GM18505 (cell line): Measurements from ENCODE around the gene UNC80.
A peak's percentile ranks its signal among the peaks of the same experiment; 100 is the strongest.

Source experiments
- ATAC-seq: cut with Tn5 transposase; IDR thresholded peaks from one replicate; pipeline ENCODE4 v1.9.1; 2021; ENCODE audit not compliant: unreplicated experiment
- POLR2A ChIP-seq: IDR thresholded peaks from 4 replicates; pipeline ENCODE4 v1.6.1; 2011; ENCODE audit warnings: borderline replicate concordance; ENCODE audit not compliant: insufficient read depth, insufficient read length; ENCODE audit errors: extremely low read depth

UNC80 gene

GRCh38 chr2:209977386-209978239 is 206.0 kb downstream of the UNC80 start:
- no peak for TF ChIP-seq POLR2A

GRCh38 chr2:209984291-209984690 is 212.7 kb downstream of the UNC80 start:
- no peak for ATAC-seq
- TF ChIP-seq POLR2A: no peak

More at GRCh38 chr2:209977386-209978239, 206.0 kb downstream of the UNC80 start:
- ATAC-seq: peak; percentile 42

GRCh38 chr2:209985874-209986273 is 214.2 kb downstream of the UNC80 start:
- ATAC-seq: no peak
- TF ChIP-seq POLR2A: no peak

- no peak for TF ChIP-seq POLR2A
- ATAC-seq: no peak
Measured at GRCh38 chr2:209986415-209986814, 214.8 kb downstream of the UNC80 start.

DNA sequence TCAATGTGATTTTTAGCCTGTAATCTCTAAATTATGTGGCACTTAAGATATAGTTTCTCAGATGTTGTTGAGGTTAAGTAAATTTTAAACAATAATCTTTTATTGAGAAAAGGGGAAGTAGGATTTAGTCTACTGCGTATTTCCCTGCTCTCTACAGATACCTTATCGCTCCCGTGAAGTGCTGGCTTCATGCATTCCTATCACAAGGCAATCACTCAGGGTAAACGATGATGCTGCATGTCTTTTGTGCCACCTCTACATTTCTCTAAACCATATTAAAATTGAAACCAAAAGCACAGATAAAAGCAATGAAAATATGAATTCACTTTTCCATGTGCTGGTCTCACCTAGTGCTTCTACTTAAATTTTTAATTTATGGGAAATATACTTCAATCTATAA is 216.4 kb downstream of the UNC80 start:
- no peak for ATAC-seq
- no peak for TF ChIP-seq POLR2A

GRCh38 chr2:209990838-209991237 is 219.2 kb downstream of the UNC80 start:
- no peak for TF ChIP-seq POLR2A

GRCh38 chr2:209993968-209994367 is 222.3 kb downstream of the UNC80 start:
- ATAC-seq: no peak
- no peak for TF ChIP-seq POLR2A

More at GRCh38 chr2:209990838-209991237, 219.2 kb downstream of the UNC80 start:
- no peak for ATAC-seq

DNA sequence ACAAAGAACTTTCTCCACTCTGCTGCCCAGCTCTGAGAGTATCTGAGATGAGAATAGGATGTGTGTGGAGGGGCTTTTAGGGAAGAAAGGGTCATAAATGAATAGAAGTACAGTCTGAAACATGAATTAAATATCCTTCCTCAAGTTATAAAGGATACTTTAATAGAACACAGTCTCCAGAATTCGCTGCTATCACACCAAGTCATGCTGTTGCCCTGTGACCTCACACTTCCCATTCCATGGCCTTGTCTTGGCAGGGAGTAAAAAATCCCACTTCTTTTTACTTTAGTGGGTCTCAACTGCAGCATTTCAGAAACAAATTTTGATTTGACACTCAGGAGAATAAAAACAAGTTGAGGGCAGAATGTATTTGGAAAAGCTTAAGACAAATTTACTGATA is 227.0 kb downstream of the UNC80 start:
- TF ChIP-seq POLR2A: no peak
- ATAC-seq: no peak

GRCh38 chr2:210000464-210001324 is 229.1 kb downstream of the UNC80 start:
- TF ChIP-seq POLR2A: no peak
- no peak for ATAC-seq

- ATAC-seq: peak; percentile 99
- peak; percentile 90 for TF ChIP-seq POLR2A
Measured at GRCh38 chr2:210002158-210003157, 230.8 kb downstream of the UNC80 start, which contains the start of gene RPE. Gene RPE (plus strand): TSS chr2:210002638. CDS start chr2:210002662, 24 bp downstream.

- no peak for ATAC-seq
- no peak for TF ChIP-seq POLR2A
Measured at GRCh38 chr2:210003359-210003758, 231.7 kb downstream of the UNC80 start.

DNA sequence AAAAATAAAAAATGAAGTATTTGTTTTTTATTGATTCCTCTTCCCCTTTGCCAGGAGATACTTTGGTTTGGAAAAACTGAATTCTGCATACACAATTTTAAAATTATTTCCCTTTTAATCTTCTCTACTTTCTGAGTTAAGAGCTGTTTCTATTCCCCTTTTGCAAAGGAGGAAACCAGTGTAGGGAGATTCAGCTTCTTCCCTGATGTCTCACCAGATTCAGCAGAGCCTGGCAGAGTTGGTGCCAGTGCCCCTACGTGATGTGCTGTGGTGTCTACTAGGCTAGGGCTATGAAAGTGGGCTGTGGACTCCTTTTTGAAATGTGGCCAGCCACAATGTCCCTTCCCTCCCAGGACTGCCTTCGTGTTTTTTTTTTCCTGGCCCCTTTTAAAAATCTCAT is 233.2 kb downstream of the UNC80 start:
- ATAC-seq: no peak

More for the DNA sequence above, 233.2 kb downstream of the UNC80 start:
- TF ChIP-seq POLR2A: no peak
